ENCODE data around the gene SLC5A9.

DNA sequence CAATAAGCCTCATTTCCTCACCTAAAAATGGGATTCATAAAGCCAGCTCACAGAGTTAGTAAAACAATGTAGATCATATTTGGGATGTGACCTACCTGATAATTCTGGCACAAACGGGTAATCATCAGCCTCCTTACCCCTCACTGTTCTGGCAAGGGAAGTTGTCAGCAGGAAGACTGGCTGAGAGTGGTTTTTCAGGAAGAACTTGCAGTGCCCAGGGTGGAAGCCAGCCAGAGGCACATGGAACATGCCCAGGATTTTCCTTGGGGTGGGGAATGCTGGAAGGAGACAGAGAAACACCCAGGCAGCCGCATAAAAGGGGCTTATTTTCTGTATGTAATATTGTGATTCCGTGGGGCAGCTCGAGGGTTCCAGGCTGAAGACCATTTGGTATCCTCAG lies 7.7 kb upstream of the SLC5A9 start:
- TF ChIP-seq RCOR1 (IDR thresholded peaks at IDR 0.05; ENCODE audit: borderline replicate concordance in 1 of 2, low read depth in 2 of 2, low read length in 2 of 2) (no peak), HNRNPLL (IDR thresholded peaks at IDR 0.05; ENCODE audit: low read depth, low read length, poor library complexity, severe bottlenecking) (no peak), SRF (CRISPR knock-in tag; IDR thresholded peaks at IDR 0.05) (no peak), SNAPC5 (CRISPR knock-in tag; IDR thresholded peaks at IDR 0.05) (no peak), CTCF (IDR thresholded peaks at IDR 0.05 in 2 of 3, conservative IDR thresholded peaks at IDR 0.05 in 1 of 3; ENCODE audit: insufficient read depth in 2 of 3, low read depth in 1 of 3, low read length in 3 of 3) (no peak), SMARCB1 (IDR thresholded peaks at IDR 0.05; ENCODE audit: insufficient read length, low read depth) (no peak), EGR1 (conservative IDR thresholded peaks at IDR 0.05) (no peak), E2F8 (IDR thresholded peaks at IDR 0.05; ENCODE audit: low read depth, partially characterized antibody) (no peak), ZZZ3 (IDR thresholded peaks at IDR 0.05) (no peak), ZNF274 (IDR thresholded peaks at IDR 0.05; ENCODE audit: borderline replicate concordance, low read depth, low read length) (no peak), YY1 (IDR thresholded peaks at IDR 0.05; ENCODE audit: borderline replicate concordance in 1 of 3, control insufficient read depth in 1 of 3, extremely low read depth in 1 of 3, insufficient read depth in 3 of 3, insufficient read length in 1 of 3, insufficient replicate concordance in 2 of 3, low read depth in 1 of 3, low read length in 2 of 3) (no peak)
- TF ChIP-seq, protein P1, sequence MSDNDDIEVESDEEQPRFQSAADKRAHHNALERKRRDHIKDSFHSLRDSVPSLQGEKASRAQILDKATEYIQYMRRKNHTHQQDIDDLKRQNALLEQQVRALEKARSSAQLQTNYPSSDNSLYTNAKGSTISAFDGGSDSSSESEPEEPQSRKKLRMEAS (CRISPR knock-in tag; IDR thresholded peaks at IDR 0.05): no peak
